Natural killer cell (primary cell): ENCODE data around the gene COL6A3. TPM values are rescaled to one million over a fixed set of nuclear protein-coding genes. Genes with fewer than 3 reads are reported as not detected.
"Not testable (repeated sequence)": the region's sequence is repeated elsewhere in the genome, so short reads cannot be mapped to it uniquely, and the experiment has no call there.

Source experiments
- ATAC-seq, 3 donors: fragments of 150-1000 bp in 2 of 3; fragments of 200-7000 bp in 1 of 3; cut with Tn5 transposase; 1 replicate in 1 of 3; 2 replicates in 2 of 3; pipeline ENCODE4 v1.10.0; 2021; ENCODE audit warnings: mild to moderate bottlenecking in 2 of 3, moderate library complexity in 2 of 3
- DNase-seq, 2 donors: peaks; one replicate each; pipeline versions ENCODE4 v3.0.0 to v3.0.0-alpha.2; 2013 to 2021; ENCODE audit warnings: mixed read lengths in 1 of 2
- H3K27ac ChIP-seq: one replicate; pipeline ENCODE4 v1.5.1; 2013; ENCODE audit warnings: mild to moderate bottlenecking, low read length
- H3K27me3 ChIP-seq: one replicate; pipeline ENCODE4 v1.6.1; 2013; ENCODE audit warnings: low read length; ENCODE audit not compliant: control insufficient read depth, insufficient read depth
- H3K36me3 ChIP-seq: one replicate; pipeline ENCODE4 v1.6.1; 2013; ENCODE audit warnings: low read length; ENCODE audit not compliant: control insufficient read depth, insufficient read depth
- H3K4me1 ChIP-seq: one replicate; pipeline ENCODE4 v1.6.1; 2013; ENCODE audit warnings: low read length; ENCODE audit not compliant: control insufficient read depth, insufficient read depth
- H3K4me3 ChIP-seq: one replicate; pipeline ENCODE4 v1.5.1; 2013; ENCODE audit warnings: low read length
- H3K9me3 ChIP-seq: one replicate; pipeline ENCODE4 v1.6.1; 2013; ENCODE audit warnings: low read length; ENCODE audit not compliant: control insufficient read depth, insufficient read depth
- H3K27ac Mint-ChIP-seq, 2 donors: one replicate each; pipeline ENCODE4 v1.8.0; 2022; ENCODE audit warnings: mild to moderate bottlenecking in 2 of 2, mixed read lengths in 2 of 2, moderate library complexity in 1 of 2
- H3K27me3 Mint-ChIP-seq, 2 donors: one replicate each; pipeline ENCODE4 v1.8.0; 2022; ENCODE audit warnings: low read depth in 2 of 2, mixed read lengths in 2 of 2
- H3K36me3 Mint-ChIP-seq: one replicate; pipeline ENCODE4 v1.8.0; 2022; ENCODE audit warnings: mixed read lengths
- H3K4me1 Mint-ChIP-seq, 2 donors: one replicate each; pipeline ENCODE4 v1.8.0; 2022; ENCODE audit warnings: mixed read lengths in 2 of 2
- H3K4me3 Mint-ChIP-seq: one replicate; pipeline ENCODE4 v1.8.0; 2022; ENCODE audit warnings: mild to moderate bottlenecking, moderate library complexity, mixed read lengths
- H3K9me3 Mint-ChIP-seq, 2 donors: one replicate each; pipeline ENCODE4 v1.8.0; 2022; ENCODE audit warnings: mixed read lengths in 2 of 2
- CTCF ChIP-seq: fragments of 200-600 bp; IDR thresholded peaks from one replicate; pipeline ENCODE4 v1.8.0; 2022; ENCODE audit warnings: antibody characterized with exemption
- WGBS: methylation state at CpG from one replicate; pipeline ENCODE4 v1.1.7; 2013; ENCODE audit warnings: missing lambda C conversion rate; ENCODE audit not compliant: insufficient coverage; 5-methylcytosine and 5-hydroxymethylcytosine counted together
- intact Hi-C: fragments of 100-400 bp; cut with micrococcal nuclease; formaldehyde crosslinking; loops from one replicate; pipeline ENCODE4 v1.14.2; 2022
- total RNA-seq, 4 donors: library from RNA; stranded (reverse); fragments of 120-200 nt in 1 of 4; gene quantifications; one replicate each; pipeline versions ENCODE4 v1.2.3 to v1.2.4, GENCODE V29; 2013 to 2022

COL6A3 gene
- total RNA-seq, 3 donors from 2014 or later (not counting 1 experiment from before 2014, with no cell fraction given): 0.10 to 0.31 (median 0.29) TPM

DNA sequence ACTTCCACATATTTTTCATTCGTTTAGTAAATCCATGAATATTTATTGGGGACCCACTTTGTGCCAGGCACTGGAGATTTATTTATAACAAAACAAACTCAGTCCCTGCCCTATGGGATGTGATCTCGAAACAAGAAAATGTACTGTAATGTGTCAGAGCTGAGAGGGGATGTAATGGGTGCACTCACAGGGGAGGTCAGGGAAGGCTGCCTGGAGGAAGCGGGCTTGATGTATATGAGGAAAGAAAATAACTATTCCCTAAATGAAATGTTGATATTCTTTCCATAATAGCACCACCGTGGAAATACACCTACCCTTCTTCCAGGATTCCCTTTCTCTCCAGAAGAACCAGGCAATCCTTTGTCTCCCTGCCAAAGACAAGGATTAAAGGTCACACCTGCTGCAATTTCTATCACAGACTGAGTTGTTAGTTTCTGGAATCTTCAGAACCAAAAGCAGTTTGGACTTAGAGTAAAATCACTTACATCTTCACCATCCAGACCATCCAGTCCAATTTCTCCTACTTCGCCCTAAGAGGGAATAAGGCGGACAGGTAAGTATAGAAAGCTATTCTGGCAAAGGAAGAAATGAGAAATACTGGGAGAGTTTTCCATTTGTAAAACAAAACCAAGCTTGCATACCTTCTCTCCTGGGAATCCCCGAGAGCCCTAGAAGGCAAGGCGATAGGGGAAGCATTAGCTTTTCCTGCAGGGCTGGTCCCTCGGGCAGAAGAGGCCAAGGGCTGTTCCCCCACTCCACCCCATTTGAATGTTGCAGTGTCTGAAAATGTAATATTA, 55.0 kb downstream of the COL6A3 start:
- Histone ChIP-seq H3K36me3 (no peaks in the 10 kb centered on the region), H3K4me1 (no peaks in the 10 kb centered on the region), H3K9me3 (no peaks in the 10 kb centered on the region), H3K4me3 (no peak overlapping the region), H3K27me3 (no peaks in the 10 kb centered on the region), H3K27ac (no peak overlapping the region)
- Mint-ChIP-seq H3K36me3 (no peaks in the 10 kb centered on the region), H3K4me1 (no peaks in the 10 kb centered on the region), H3K4me3 (no peak overlapping the region), H3K27ac (no peak overlapping the region), H3K27me3 (peaks cover 0 to 14% of the 10 kb centered on the region in 2 donors), H3K9me3 (no peaks in the 10 kb centered on the region)
- ATAC-seq (no peak), DNase-seq (no peak)
- WGBS: 79% methylated on average over 5 of the region's 9 CpGs
- TF ChIP-seq CTCF: no peak
- intact Hi-C loops: no loop called here

GRCh38 chr2:237355701-237356100, 58.3 kb downstream of the COL6A3 start:
- no peak for TF ChIP-seq CTCF

GRCh38 chr2:237354892-237355291, 59.1 kb downstream of the COL6A3 start:
- WGBS: 92% methylated on average over 8 of the region's 8 CpGs
- Histone ChIP-seq H3K36me3 (no peaks in the 10 kb centered on the region), H3K4me3 (no peak overlapping the region), H3K27me3 (no peaks in the 10 kb centered on the region), H3K9me3 (no peaks in the 10 kb centered on the region), H3K4me1 (no peaks in the 10 kb centered on the region), H3K27ac (no peak overlapping the region)
- no peak for TF ChIP-seq CTCF
- Mint-ChIP-seq H3K36me3 (no peaks in the 10 kb centered on the region), H3K27me3 (peaks cover 5 to 25% of the 10 kb centered on the region in 2 donors), H3K9me3 (no peaks in the 10 kb centered on the region), H3K4me1 (no peaks in the 10 kb centered on the region), H3K4me3 (no peak overlapping the region), H3K27ac (no peak overlapping the region)
- intact Hi-C loops: no loop called here
- ATAC-seq (no peak), DNase-seq (no peak)

More at GRCh38 chr2:237355701-237356100, 58.3 kb downstream of the COL6A3 start:
- Histone ChIP-seq H3K27ac (no peak overlapping the region), H3K27me3 (no peaks in the 10 kb centered on the region), H3K9me3 (no peaks in the 10 kb centered on the region), H3K4me3 (no peak overlapping the region), H3K36me3 (no peaks in the 10 kb centered on the region), H3K4me1 (no peaks in the 10 kb centered on the region)
- no peaks in the 10 kb centered on the region for H3K36me3 Mint-ChIP-seq
- DNase-seq (no peak), ATAC-seq (no peak)
- H3K4me1 Mint-ChIP-seq: no peaks in the 10 kb centered on the region
- no peak overlapping the region for H3K4me3 Mint-ChIP-seq
- WGBS: 99% methylated on average over 5 of the region's 5 CpGs
- no peaks in the 10 kb centered on the region for H3K9me3 Mint-ChIP-seq
- H3K27me3 Mint-ChIP-seq: peaks cover 2 to 17% of the 10 kb centered on the region in 2 donors
- intact Hi-C loops: no loop called here
- H3K27ac Mint-ChIP-seq: no peak overlapping the region

- H3K9me3 ChIP-seq, H3K36me3 ChIP-seq, H3K4me3 ChIP-seq, intact Hi-C loops, H3K4me3 Mint-ChIP-seq, ATAC-seq, H3K9me3 Mint-ChIP-seq, H3K27ac ChIP-seq, H3K4me1 ChIP-seq, H3K36me3 Mint-ChIP-seq, H3K27me3 ChIP-seq, DNase-seq, H3K27ac Mint-ChIP-seq, H3K4me1 Mint-ChIP-seq: not testable (repeated sequence)
- 88% methylated on average over 6 of the region's 6 CpGs for WGBS
- peaks cover 5 to 28% of the 10 kb centered on the region in 2 donors for H3K27me3 Mint-ChIP-seq
Measured at GRCh38 chr2:237354172-237354571, 59.8 kb downstream of the COL6A3 start.
